DMS153 treated with DMSO at 0.1 percent for 48 hours (cell line): ENCODE measurements around the gene ZNF385C.

Experiments
- DNase-seq: peaks from one replicate; lab custom pipeline; 2025; ENCODE audit not compliant: unreplicated experiment; lab: John Stamatoyannopoulos, UW

The ZNF385C gene

GRCh38 chr17:42081516-42082129 lies 16.6 kb downstream of the ZNF385C start:
- DNase-seq, result no peak

GRCh38 chr17:42079541-42079940 lies 18.7 kb downstream of the ZNF385C start:
- no peak for DNase-seq

- DNase-seq, result no peak
Observed at GRCh38 chr17:42078396-42079043, 19.8 kb downstream of the ZNF385C start.

- no peak for DNase-seq
Observed at GRCh38 chr17:42077755-42078154, 20.5 kb downstream of the ZNF385C start.

GRCh38 chr17:42076797-42077559 lies 21.3 kb downstream of the ZNF385C start:
- no peak for DNase-seq

GRCh38 chr17:42075789-42076188 lies 22.5 kb downstream of the ZNF385C start:
- no peak for DNase-seq

- no peak for DNase-seq
Observed at GRCh38 chr17:42072323-42073187, 25.7 kb downstream of the ZNF385C start.

- no peak for DNase-seq
Observed at GRCh38 chr17:42071810-42072209, 26.5 kb downstream of the ZNF385C start.

GRCh38 chr17:42068979-42069378 lies 29.3 kb downstream of the ZNF385C start:
- no peak for DNase-seq

- no peak for DNase-seq
Observed at GRCh38 chr17:42067371-42068091, 30.7 kb downstream of the ZNF385C start.

- DNase-seq, result no peak
Observed at GRCh38 chr17:42065201-42065600, 33.1 kb downstream of the ZNF385C start.

GRCh38 chr17:42062681-42063080 lies 35.6 kb downstream of the ZNF385C start:
- DNase-seq, result no peak

- no peak for DNase-seq
Observed at GRCh38 chr17:42061646-42062487, 36.4 kb downstream of the ZNF385C start.

- no peak for DNase-seq
Observed at GRCh38 chr17:42060231-42060630, 38.0 kb downstream of the ZNF385C start.

- no peak for DNase-seq
Observed at GRCh38 chr17:42059815-42060214, 38.5 kb downstream of the ZNF385C start.

- no peak for DNase-seq
Observed at GRCh38 chr17:42058063-42058462, 40.2 kb downstream of the ZNF385C start.

- DNase-seq, result no peak
Observed at GRCh38 chr17:42056635-42057034, 41.6 kb downstream of the ZNF385C start.

- no peak for DNase-seq
Observed at GRCh38 chr17:42055496-42055895, 42.8 kb downstream of the ZNF385C start.

GRCh38 chr17:42055027-42055426 lies 43.2 kb downstream of the ZNF385C start:
- DNase-seq, result no peak
